Measurements from ENCODE around the gene CBX4. TPM values are rescaled to one million over a fixed set of nuclear protein-coding genes. Genes with fewer than 3 reads are reported as not detected.

Gene CBX4
- total RNA-seq, 1 donor from 2014 or later: 20.6 TPM

DNA sequence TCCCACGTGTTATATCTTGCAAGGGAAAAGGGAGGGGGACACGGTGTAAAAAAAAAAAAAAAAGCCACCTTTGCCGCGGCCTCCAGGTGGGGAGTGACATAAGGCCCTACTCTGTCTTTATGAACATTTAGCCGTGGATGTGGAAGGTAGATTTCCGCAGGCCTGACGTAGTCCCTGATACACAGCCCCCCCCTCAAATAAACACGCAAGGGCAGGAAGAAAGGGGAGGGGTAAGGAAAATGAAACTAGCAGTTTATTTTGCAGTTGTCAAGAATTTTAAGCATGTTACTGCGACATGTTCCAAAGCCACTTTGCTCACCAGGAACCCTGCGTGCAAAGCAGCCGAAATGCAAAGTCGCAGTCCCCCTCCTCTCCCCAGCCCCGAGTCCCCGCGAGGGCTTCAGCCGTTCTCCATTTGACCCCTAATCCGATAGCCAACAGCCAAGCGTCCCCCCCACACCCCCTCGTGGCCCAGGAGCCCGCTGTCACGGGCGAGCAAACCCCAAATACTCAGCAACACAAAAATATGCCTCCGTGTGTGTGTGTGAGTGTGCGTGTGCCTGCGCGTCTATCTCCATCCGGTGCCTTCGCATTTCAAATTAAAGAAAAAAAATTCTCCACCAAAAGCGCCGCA is 1.2 kb downstream of the CBX4 start:
- peak overlapping the region; percentile 93 for H3K27ac ChIP-seq
- H3K9me3 ChIP-seq: no peaks in the 10 kb centered on the region
- peaks cover 67% of the 10 kb centered on the region for H3K4me1 ChIP-seq
- peaks cover 35% of the 10 kb centered on the region for H3K27me3 ChIP-seq (ENCODE audit: low read depth)
- DNase-seq (no peak), ATAC-seq (no peak)
- TF ChIP-seq CTCF (IDR thresholded peaks at IDR 0.05): peak; percentile 18
- peak overlapping the region; percentile 70 for H3K4me3 ChIP-seq
- intact Hi-C loops (cut with DNase I): no loop called here
- H3K36me3 ChIP-seq: peaks cover 22% of the 10 kb centered on the region

GRCh38 chr17:79836972-79837887 is 2.0 kb downstream of the CBX4 start:
- peak; percentile 67 to 75 for ATAC-seq
- Histone ChIP-seq H3K27ac (peak overlapping the region; percentile 93), H3K36me3 (peaks cover 22% of the 10 kb centered on the region)

DNA sequence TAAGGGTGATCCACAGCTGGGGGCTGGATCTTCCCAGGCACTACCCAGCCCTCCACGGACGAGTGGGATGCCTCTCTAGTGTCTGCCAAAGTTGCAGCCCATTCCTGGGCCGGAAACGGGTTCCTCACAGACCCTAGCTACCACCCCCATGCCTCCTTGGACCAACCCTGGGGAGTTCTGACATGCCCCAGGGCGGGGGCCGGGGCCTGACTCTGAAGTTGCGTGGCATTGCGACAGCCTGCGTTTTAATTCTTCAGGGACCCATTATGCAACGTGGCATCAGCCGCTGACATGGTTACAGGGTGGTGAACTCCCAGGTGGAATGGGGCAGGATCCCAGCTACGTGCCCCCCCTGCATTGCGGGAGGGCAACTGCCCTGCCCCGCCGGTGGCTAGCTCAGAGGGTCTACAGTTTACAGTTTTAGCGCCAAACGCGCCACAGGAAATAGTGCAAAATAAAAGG is 2.7 kb downstream of the CBX4 start:
- Histone ChIP-seq H3K36me3 (peaks cover 22% of the 10 kb centered on the region), H3K9me3 (no peaks in the 10 kb centered on the region), H3K27ac (peak overlapping the region; percentile 93), H3K4me1 (peaks cover 67% of the 10 kb centered on the region), H3K27me3 (ENCODE audit: low read depth) (peaks cover 20% of the 10 kb centered on the region), H3K4me3 (peak overlapping the region; percentile 70)
- intact Hi-C loops (cut with DNase I): no loop called here
- DNase-seq: peak; percentile 81
- no peak for TF ChIP-seq CTCF (IDR thresholded peaks at IDR 0.05)
- ATAC-seq: peak; percentile 1 to 3

More at GRCh38 chr17:79836972-79837887, 2.0 kb downstream of the CBX4 start:
- intact Hi-C loops (cut with DNase I): no loop called here
- Histone ChIP-seq H3K4me1 (peaks cover 67% of the 10 kb centered on the region), H3K27me3 (ENCODE audit: low read depth) (peaks cover 27% of the 10 kb centered on the region), H3K4me3 (peak overlapping the region; percentile 70), H3K9me3 (no peaks in the 10 kb centered on the region)
- TF ChIP-seq CTCF (IDR thresholded peaks at IDR 0.05): peak; percentile 34
- DNase-seq: peak; percentile 94

GRCh38 chr17:79835953-79836509 is 3.2 kb downstream of the CBX4 start:
- no peak overlapping the region for H3K27ac ChIP-seq
- peaks cover 67% of the 10 kb centered on the region for H3K4me1 ChIP-seq
- H3K4me3 ChIP-seq: peak overlapping the region; percentile 70
- no peaks in the 10 kb centered on the region for H3K9me3 ChIP-seq
- peaks cover 15% of the 10 kb centered on the region for H3K27me3 ChIP-seq (ENCODE audit: low read depth)
- H3K36me3 ChIP-seq: peaks cover 22% of the 10 kb centered on the region
- intact Hi-C loops (cut with DNase I): no loop called here
- TF ChIP-seq CTCF (IDR thresholded peaks at IDR 0.05): no peak
- DNase-seq (peak; percentile 84), ATAC-seq (peak; percentile 6 to 16)

DNA sequence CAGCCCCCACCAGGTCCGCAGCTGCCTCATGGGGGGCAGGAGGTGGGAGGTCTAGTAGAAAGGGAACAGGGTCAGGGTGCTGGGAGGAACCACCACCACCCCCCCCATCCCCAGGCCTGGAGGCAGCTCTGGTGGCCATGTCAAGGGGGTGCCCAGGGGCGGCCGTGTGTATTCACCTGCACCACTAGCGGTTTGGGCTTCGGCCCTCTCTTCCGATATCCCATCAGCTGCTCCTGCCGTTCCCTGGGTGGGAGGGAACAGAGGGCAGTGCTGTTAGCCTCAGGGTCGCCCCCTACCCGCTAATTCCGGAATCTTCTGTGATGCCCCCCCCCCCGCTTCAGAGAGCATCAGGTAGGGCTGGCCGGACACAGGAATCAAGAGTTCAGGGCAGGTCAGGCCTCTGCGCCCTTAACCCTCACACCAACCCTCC is 3.8 kb downstream of the CBX4 start:
- no peak for ATAC-seq
- intact Hi-C loops (cut with DNase I): no loop called here
- no peaks in the 10 kb centered on the region for H3K9me3 ChIP-seq
- H3K36me3 ChIP-seq: peaks cover 22% of the 10 kb centered on the region
- peaks cover 66% of the 10 kb centered on the region for H3K4me1 ChIP-seq
- peaks cover 9% of the 10 kb centered on the region for H3K27me3 ChIP-seq (ENCODE audit: low read depth)
- peak; percentile 44 for DNase-seq
- H3K4me3 ChIP-seq: no peak overlapping the region
- H3K27ac ChIP-seq: no peak overlapping the region
- no peak for TF ChIP-seq CTCF (IDR thresholded peaks at IDR 0.05)
